Body of pancreas (tissue), 4 donors: Measurements from ENCODE around the gene CNRIP1. TPM values are rescaled to one million over a fixed set of nuclear protein-coding genes. Genes with fewer than 3 reads are reported as not detected.

Experiments
- ATAC-seq: fragments of 150-250 bp; one replicate; pipeline ENCODE4 v1.9.1; 2016
- DNase-seq, 4 donors: peaks; one replicate each; pipeline ENCODE4 v3.0.0-alpha.2; 2019
- H3K27ac ChIP-seq, 4 donors: fragments of 200-600 bp; sonication (generic); 1 replicate in 3 of 4; 2 replicates in 1 of 4; pipeline versions ENCODE4 v1.5.1 to v1.6.1; 2016 to 2019; ENCODE audit warnings: mild to moderate bottlenecking in 1 of 4, mixed read lengths in 1 of 4, moderate library complexity in 1 of 4
- H3K27me3 ChIP-seq, 2 donors: fragments of 200-600 bp; sonication (generic); one replicate each; pipeline ENCODE4 v1.6.0; 2016; ENCODE audit warnings: mild to moderate bottlenecking in 1 of 2
- H3K36me3 ChIP-seq, 2 donors: fragments of 200-600 bp; sonication (generic); replicated peaks in 1 of 2; 2 replicates each; pipeline ENCODE4 v1.5.1; 2016; ENCODE audit warnings: low read depth in 2 of 2; ENCODE audit not compliant: insufficient read depth in 1 of 2
- H3K4me1 ChIP-seq: fragments of 200-600 bp; sonication (generic); one replicate; pipeline ENCODE4 v1.6.0; 2016
- H3K4me3 ChIP-seq, 2 donors: fragments of 200-600 bp; sonication (generic); 1 replicate in 1 of 2; 2 replicates in 1 of 2; pipeline ENCODE4 v1.5.1; 2016 to 2019
- H3K9me3 ChIP-seq, 3 donors: fragments of 200-600 bp; sonication (generic); 1 replicate in 2 of 3; 2 replicates in 1 of 3; pipeline ENCODE4 v1.5.1; 2016
- CTCF ChIP-seq, 7 experiments: fragments of 450-650 bp in 4 of 7; fragments of 200-600 bp in 3 of 7; sonication (generic) in 3 of 7; IDR thresholded peaks; one replicate each; pipeline ENCODE4 v1.5.1; 2016 to 2019; ENCODE audit warnings: antibody characterized with exemption in 7 of 7
- POLR2A ChIP-seq, 3 donors: fragments of 450-650 bp; IDR thresholded peaks; one replicate each; pipeline ENCODE4 v1.6.1; 2016; ENCODE audit warnings: antibody characterized with exemption in 3 of 3, mild to moderate bottlenecking in 2 of 3
- WGBS, 2 donors: methylation state at CpG; one replicate each; pipeline ENCODE4 v1.1.5; 2017; 5-methylcytosine and 5-hydroxymethylcytosine counted together
- intact Hi-C: fragments of 100-400 bp; cut with DNase I; formaldehyde crosslinking; loops from one replicate; pipeline ENCODE4 v1.15.1; 2023
- total RNA-seq, 2 donors: library from RNA; depleted of rRNA; stranded (reverse); fragments of >200 nt; gene quantifications; one replicate each; pipeline ENCODE4 v1.1.0, GENCODE V29; 2016

The CNRIP1 gene
- total RNA-seq, 2 donors from 2014 or later, result 2.6 to 5.7 TPM

DNA sequence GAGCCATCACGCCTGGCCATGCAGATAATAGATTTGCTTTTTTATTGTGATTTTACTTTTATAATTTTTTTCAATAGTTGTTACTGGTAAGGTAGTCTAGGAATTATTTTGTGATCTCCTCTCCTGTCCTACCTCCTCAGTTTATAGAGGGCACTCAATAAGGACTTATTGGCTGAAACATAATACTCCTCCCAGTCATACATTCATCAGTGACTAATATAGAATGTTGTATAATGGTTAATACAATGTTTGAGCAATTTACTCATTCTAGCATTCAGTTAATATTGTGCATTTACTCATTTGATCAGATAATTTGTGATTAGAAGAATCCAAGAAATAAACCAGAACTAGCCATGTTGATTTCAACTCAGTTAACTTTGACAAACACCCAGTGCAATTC, 41.6 kb downstream of the CNRIP1 start:
- no peaks in the 10 kb centered on the region for H3K9me3 ChIP-seq
- no peak overlapping the region for H3K27ac ChIP-seq
- TF ChIP-seq CTCF (IDR thresholded peaks at IDR 0.05), result no peak
- no peak for TF ChIP-seq POLR2A (IDR thresholded peaks at IDR 0.05)
- H3K36me3 ChIP-seq, result no peaks in the 10 kb centered on the region
- no peak overlapping the region for H3K4me3 ChIP-seq
- intact Hi-C loops, result loop anchor here (5.0 kb wide), 1 partner anchor 156 kb away; no protein-coding TSS in a partner anchor
- no peaks in the 10 kb centered on the region for H3K27me3 ChIP-seq
- no peak for DNase-seq
- 85 to 94% methylated on average over 1 of the region's 1 CpG for WGBS, 2 donors
- ATAC-seq, result no peak
- no peaks in the 10 kb centered on the region for H3K4me1 ChIP-seq

DNA sequence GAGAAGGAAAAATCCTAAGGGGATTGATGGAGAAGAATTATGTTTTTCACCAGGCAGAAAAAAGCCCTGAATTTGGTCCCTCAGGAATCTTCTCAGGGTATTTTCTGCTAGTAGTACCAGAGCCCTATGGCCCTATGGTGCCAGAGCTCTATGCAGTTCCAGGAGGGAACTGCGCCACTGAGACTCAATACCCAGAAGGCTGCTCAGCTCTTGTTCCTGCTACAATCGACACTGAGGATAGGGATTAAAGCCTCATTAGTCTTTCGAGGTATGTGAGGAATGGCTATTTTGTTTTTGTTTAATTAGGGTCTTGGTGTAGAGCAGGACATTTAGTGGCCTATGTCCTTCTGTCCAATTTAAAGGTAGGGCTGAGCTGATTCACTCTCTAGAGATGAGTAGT, 45.7 kb downstream of the CNRIP1 start:
- Histone ChIP-seq H3K36me3 (no peaks in the 10 kb centered on the region), H3K27ac (no peak overlapping the region), H3K9me3 (no peaks in the 10 kb centered on the region), H3K27me3 (no peaks in the 10 kb centered on the region), H3K4me1 (no peaks in the 10 kb centered on the region), H3K4me3 (no peak overlapping the region)
- TF ChIP-seq POLR2A (IDR thresholded peaks at IDR 0.05) (no peak), CTCF (IDR thresholded peaks at IDR 0.05) (no peak)
- intact Hi-C loops, result no loop called here
- WGBS, 2 donors, result 51 to 63% methylated on average over 3 of the region's 3 CpGs
- ATAC-seq, result no peak
- no peak for DNase-seq

DNA sequence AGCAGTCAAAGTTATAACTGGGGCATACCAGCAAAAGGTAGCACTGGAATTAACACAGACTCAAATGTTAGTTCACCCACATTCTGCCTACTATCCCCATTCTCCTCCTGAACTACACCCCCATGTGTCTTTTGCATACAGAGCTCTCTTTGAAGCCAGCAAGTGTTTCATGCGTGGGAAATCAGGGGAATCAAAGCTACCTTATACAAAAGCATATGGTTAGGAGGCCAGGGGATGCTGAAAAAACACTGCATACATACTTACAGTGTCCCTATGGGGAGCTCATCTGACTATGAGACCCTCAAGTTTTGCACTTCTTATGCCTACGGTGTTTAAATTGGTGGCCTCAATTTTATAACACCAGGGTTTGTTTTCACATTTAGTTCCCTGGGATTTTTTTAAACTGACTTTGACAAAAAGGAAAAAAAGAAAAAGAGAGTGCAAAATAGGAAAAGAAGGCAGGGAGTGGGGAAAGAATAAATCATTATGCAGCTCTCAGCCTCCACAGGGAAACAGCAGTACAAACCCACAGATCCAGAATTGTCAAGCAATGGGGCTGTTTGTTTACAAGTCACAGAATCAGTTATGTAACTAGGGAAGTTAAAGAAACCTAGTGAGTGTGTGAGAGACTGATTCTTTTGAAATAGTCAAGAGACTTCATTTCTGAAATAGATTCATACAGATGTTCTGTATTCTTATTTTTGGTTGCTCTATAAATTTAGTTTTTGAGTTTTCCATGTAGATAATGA, 47.3 kb downstream of the CNRIP1 start:
- H3K4me3 ChIP-seq, result no peak overlapping the region
- intact Hi-C loops, result no loop called here
- no peak for ATAC-seq
- no peaks in the 10 kb centered on the region for H3K36me3 ChIP-seq
- no peak overlapping the region for H3K27ac ChIP-seq
- WGBS, 2 donors, result 70 to 78% methylated on average over 2 of the region's 2 CpGs
- no peaks in the 10 kb centered on the region for H3K4me1 ChIP-seq
- no peaks in the 10 kb centered on the region for H3K9me3 ChIP-seq
- no peak for DNase-seq
- TF ChIP-seq CTCF (IDR thresholded peaks at IDR 0.05) (no peak), POLR2A (IDR thresholded peaks at IDR 0.05) (no peak)
- H3K27me3 ChIP-seq, result no peaks in the 10 kb centered on the region

- H3K27ac ChIP-seq, result no peak overlapping the region
- DNase-seq (no peak), ATAC-seq (no peak)
- no peaks in the 10 kb centered on the region for H3K36me3 ChIP-seq
- intact Hi-C loops, result no loop called here
- no peaks in the 10 kb centered on the region for H3K9me3 ChIP-seq
- H3K4me3 ChIP-seq, result no peak overlapping the region
- 90 to 97% methylated on average over 1 of the region's 1 CpG for WGBS, 2 donors
- no peaks in the 10 kb centered on the region for H3K4me1 ChIP-seq
- no peaks in the 10 kb centered on the region for H3K27me3 ChIP-seq
- TF ChIP-seq CTCF (IDR thresholded peaks at IDR 0.05) (no peak), POLR2A (IDR thresholded peaks at IDR 0.05) (no peak)
Observed at GRCh38 chr2:68266655-68267054, 53.1 kb downstream of the CNRIP1 start.

DNA sequence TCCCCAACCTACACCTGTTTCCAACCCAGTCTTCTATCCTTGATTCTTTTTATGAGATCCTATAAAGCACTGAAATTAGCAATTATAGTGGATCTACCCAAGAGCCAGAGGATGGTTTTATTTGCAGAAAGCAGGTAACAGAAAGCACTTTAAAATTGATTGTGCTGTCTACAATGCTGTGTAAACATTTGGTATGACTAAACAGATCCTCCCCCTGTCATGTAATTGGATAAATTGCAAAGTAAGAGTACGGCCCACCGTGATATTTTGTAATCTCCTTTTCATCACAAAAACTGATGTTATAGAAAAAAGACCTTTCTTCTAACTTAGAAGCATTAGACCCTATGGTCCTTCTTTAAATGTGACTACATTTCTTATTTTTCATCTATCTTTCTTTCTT, 56.1 kb downstream of the CNRIP1 start:
- WGBS, 2 donors, result 23 to 42% methylated on average over 2 of the region's 2 CpGs
- Histone ChIP-seq H3K4me1 (no peaks in the 10 kb centered on the region), H3K27me3 (no peaks in the 10 kb centered on the region), H3K27ac (no peak overlapping the region), H3K36me3 (no peaks in the 10 kb centered on the region), H3K4me3 (no peak overlapping the region), H3K9me3 (no peaks in the 10 kb centered on the region)
- intact Hi-C loops, result no loop called here
- no peak for ATAC-seq
- TF ChIP-seq POLR2A (IDR thresholded peaks at IDR 0.05) (no peak), CTCF (IDR thresholded peaks at IDR 0.05) (no peak)
- no peak for DNase-seq
